IMR-90 (cell line): ENCODE data around the gene TEAD1. TPM values are rescaled to one million over a fixed set of nuclear protein-coding genes. Genes with fewer than 3 reads are reported as not detected.

ENCODE experiments used
- ATAC-seq: fragments of 200-7000 bp; cut with Tn5 transposase; 2 replicates; pipeline ENCODE4 v1.9.1; 2020; ENCODE audit warnings: low read depth, mild to moderate bottlenecking, moderate library complexity
- BruUV-seq: library from RNA; stranded (reverse); fragments of 400-500 nt; replicated peaks from 2 replicates; lab custom pipeline; 2021; lab: Mats Ljungman, UMichigan
- CTCF ChIA-PET: fragments of 300-600 bp; formaldehyde crosslinking; extraction: SDS; loops from one replicate; lab custom pipeline; 2021; ENCODE audit warnings: antibody characterized with exemption; lab: Yijun Ruan, JAX
- POLR2A ChIA-PET: fragments of 300-600 bp; sonication (Branson Sonifier 250); formaldehyde crosslinking; loops from one replicate; lab custom pipeline; 2022; ENCODE audit warnings: antibody characterized with exemption; ENCODE audit not compliant: unreplicated experiment; lab: Charles Lee
- DNase-seq: peaks from one replicate; pipeline ENCODE4 v3.0.0; 2013
- H2AFZ ChIP-seq: replicated peaks from 2 replicates; pipeline ENCODE3; 2013; ENCODE audit warnings: low read length, mild to moderate bottlenecking; ENCODE audit not compliant: poor library complexity
- H2AK5ac ChIP-seq: 2 replicates; pipeline ENCODE4 v1.6.1; 2013; ENCODE audit warnings: low read depth, low read length, inconsistent platforms
- H2AK9ac ChIP-seq: replicated peaks from 2 replicates; pipeline ENCODE3; 2013; ENCODE audit warnings: mild to moderate bottlenecking, low read depth, low read length, moderate library complexity; ENCODE audit not compliant: poor library complexity
- H2BK120ac ChIP-seq: 2 replicates; pipeline ENCODE4 v1.6.1; 2013; ENCODE audit warnings: low read depth, low read length, inconsistent platforms
- H2BK15ac ChIP-seq: 3 replicates; pipeline ENCODE4 v1.6.1; 2013; ENCODE audit warnings: low read depth, low read length, inconsistent platforms
- H2BK20ac ChIP-seq: 2 replicates; pipeline ENCODE4 v1.6.1; 2013; ENCODE audit warnings: low read depth, mild to moderate bottlenecking, inconsistent platforms, low read length, moderate library complexity
- H2BK5ac ChIP-seq: 2 replicates; pipeline ENCODE4 v1.6.1; 2013; ENCODE audit warnings: mild to moderate bottlenecking, low read depth, low read length, inconsistent platforms; ENCODE audit not compliant: poor library complexity, severe bottlenecking
- H3K14ac ChIP-seq: replicated peaks from 2 replicates; pipeline ENCODE4 v1.6.1; 2013; ENCODE audit warnings: low read depth, low read length, inconsistent platforms
- H3K18ac ChIP-seq: 2 replicates; pipeline ENCODE4 v1.6.1; 2013; ENCODE audit warnings: low read depth, low read length, control low read depth
- H3K23ac ChIP-seq: 2 replicates; pipeline ENCODE4 v1.6.1; 2013; ENCODE audit warnings: low read depth, low read length, inconsistent platforms
- H3K27ac ChIP-seq: 2 replicates; pipeline ENCODE4 v1.5.1; 2013; ENCODE audit warnings: mild to moderate bottlenecking, control low read depth, low read length; ENCODE audit not compliant: insufficient read depth
- H3K27me3 ChIP-seq: 2 replicates; pipeline ENCODE4 v1.6.1; 2013; ENCODE audit warnings: low read length; ENCODE audit not compliant: control insufficient read depth, insufficient read depth
- H3K36me3 ChIP-seq: 2 replicates; pipeline ENCODE4 v1.6.1; 2013; ENCODE audit warnings: low read length, mixed read lengths; ENCODE audit not compliant: control insufficient read depth, insufficient read depth
- H3K4ac ChIP-seq: 2 replicates; pipeline ENCODE4 v1.6.1; 2013; ENCODE audit warnings: low read depth, low read length, inconsistent platforms
- H3K4me1 ChIP-seq: 2 replicates; pipeline ENCODE4 v1.6.1; 2013; ENCODE audit warnings: low read length, mixed read lengths; ENCODE audit not compliant: control insufficient read depth, insufficient read depth
- H3K4me2 ChIP-seq: 2 replicates; pipeline ENCODE4 v1.6.1; 2013; ENCODE audit warnings: low read depth, mild to moderate bottlenecking, control low read depth, low read length, moderate library complexity
- H3K4me3 ChIP-seq: 2 replicates; pipeline ENCODE4 v1.5.1; 2013; ENCODE audit warnings: low read depth, mild to moderate bottlenecking, control low read depth, low read length, moderate library complexity; ENCODE audit not compliant: insufficient read depth
- H3K56ac ChIP-seq: 2 replicates; pipeline ENCODE4 v1.6.1; 2013; ENCODE audit warnings: low read length, inconsistent platforms; ENCODE audit not compliant: insufficient read depth; ENCODE audit errors: extremely low read depth
- H3K79me1 ChIP-seq, 2 experiments: 2 replicates each; pipeline ENCODE4 v1.6.1; 2013; ENCODE audit warnings: low read length in 2 of 2, inconsistent platforms in 1 of 2, low read depth in 1 of 2
- H3K9ac ChIP-seq: 2 replicates; pipeline ENCODE4 v1.6.1; 2013; ENCODE audit warnings: low read depth, low read length, control low read depth
- H3K9me1 ChIP-seq: 2 replicates; pipeline ENCODE4 v1.6.1; 2013; ENCODE audit warnings: low read length, inconsistent platforms; ENCODE audit not compliant: insufficient read depth
- H3K9me3 ChIP-seq: 2 replicates; pipeline ENCODE4 v1.6.1; 2013; ENCODE audit warnings: low read length; ENCODE audit not compliant: control insufficient read depth, insufficient read depth
- H4K20me1 ChIP-seq: 2 replicates; pipeline ENCODE4 v1.6.1; 2013; ENCODE audit warnings: low read length, inconsistent platforms; ENCODE audit not compliant: insufficient read depth
- H4K5ac ChIP-seq: 2 replicates; pipeline ENCODE4 v1.6.1; 2013; ENCODE audit warnings: mild to moderate bottlenecking, low read depth, low read length, control low read depth
- H4K8ac ChIP-seq, 2 experiments: 2 replicates each; pipeline ENCODE4 v1.6.1; 2013; ENCODE audit warnings: low read depth in 2 of 2, low read length in 2 of 2, control low read depth in 1 of 2, inconsistent platforms in 1 of 2
- H4K91ac ChIP-seq: 2 replicates; pipeline ENCODE4 v1.6.1; 2013; ENCODE audit warnings: low read depth, low read length, inconsistent platforms; ENCODE audit not compliant: insufficient read depth
- BHLHE40 ChIP-seq: fragments of 150-350 bp; IDR thresholded peaks from 2 replicates; pipeline ENCODE4 v1.6.1; 2016; ENCODE audit warnings: mild to moderate bottlenecking, low read depth, low read length
- CEBPB ChIP-seq: IDR thresholded peaks from 2 replicates; pipeline ENCODE4 v1.6.1; 2012; ENCODE audit warnings: low read depth, low read length, improper control_type of control experiment
- CTCF ChIP-seq: conservative IDR thresholded peaks from 2 replicates; pipeline ENCODE4 v1.5.1; 2012; ENCODE audit warnings: mild to moderate bottlenecking, low read depth, low read length, improper control_type of control experiment
- FOS ChIP-seq: fragments of 150-350 bp; IDR thresholded peaks from 2 replicates; pipeline ENCODE4 v1.6.1; 2016; ENCODE audit warnings: low read depth, low read length
- MAFK ChIP-seq: IDR thresholded peaks from 2 replicates; pipeline ENCODE4 v1.6.1; 2012; ENCODE audit warnings: low read depth, low read length, improper control_type of control experiment
- MXI1 ChIP-seq: IDR thresholded peaks from 2 replicates; pipeline ENCODE4 v1.6.1; 2012; ENCODE audit warnings: low read depth, mild to moderate bottlenecking, low read length, moderate library complexity, borderline replicate concordance
- POLR2A ChIP-seq: IDR thresholded peaks from 2 replicates; pipeline ENCODE4 v1.6.1; 2012; ENCODE audit warnings: mild to moderate bottlenecking, low read depth, low read length
- RAD21 ChIP-seq: IDR thresholded peaks from 2 replicates; pipeline ENCODE4 v1.6.1; 2012; ENCODE audit warnings: low read length, improper control_type of control experiment
- RCOR1 ChIP-seq: IDR thresholded peaks from 2 replicates; pipeline ENCODE4 v1.6.1; 2012; ENCODE audit warnings: mild to moderate bottlenecking, low read length, improper control_type of control experiment; ENCODE audit not compliant: insufficient replicate concordance
- USF2 ChIP-seq: fragments of 150-350 bp; IDR thresholded peaks from 2 replicates; pipeline ENCODE4 v1.6.1; 2017; ENCODE audit warnings: mild to moderate bottlenecking, antibody characterized with exemption, low read length, low read depth
- WGBS, 2 experiments: methylation state at CpG; one replicate each; pipeline versions ENCODE4 v1.1.5 to v1.1.7; 2013; ENCODE audit warnings: missing lambda C conversion rate in 2 of 2; ENCODE audit not compliant: insufficient read length in 1 of 2; ENCODE audit errors: extremely low coverage in 2 of 2; 5-methylcytosine and 5-hydroxymethylcytosine counted together
- dilution Hi-C: fragments of 300-500 bp; cut with HindIII; formaldehyde crosslinking; loops from one replicate; pipeline ENCODE4 v1.14.3; 2018; ENCODE audit warnings: low sequenced_read_pairs; ENCODE audit not compliant: unreplicated experiment
- in situ Hi-C: fragments of 300-500 bp; cut with MboI; formaldehyde crosslinking; loops from 3 replicates; pipeline ENCODE4 v1.14.3; 2019; ENCODE audit warnings: low sequenced_read_pairs, inconsistent platforms, mixed read lengths
- intact Hi-C: fragments of 100-400 bp; cut with micrococcal nuclease; formaldehyde crosslinking; loops from 2 replicates; pipeline ENCODE4 v1.10.0; 2022
- polyA plus RNA-seq, 3 experiments: library from polyadenylated mRNA; depleted of rRNA; stranded (reverse); fragments of >200 nt; gene quantifications; 2 replicates each; pipeline ENCODE4 v1.2.3, GENCODE V29; 2012; ENCODE audit warnings: low replicate concordance in 1 of 3
- total RNA-seq: library from RNA; depleted of rRNA; stranded (reverse); fragments of >200 nt; gene quantifications from 2 replicates; pipeline ENCODE4 v1.2.3, GENCODE V29; 2012

Gene TEAD1
- total and polyA plus RNA-seq, 2 of the 4 experiments (the other 2 are of a cell fraction) = 51.8 to 69.2 TPM

- POLR2A ChIA-PET = no interaction called here
- Histone ChIP-seq H2AK5ac (no peak overlapping the region), H3K27me3 (peaks cover 32% of the 10 kb centered on the region), H2BK15ac (no peak overlapping the region), H2BK5ac (no peak overlapping the region), H2BK20ac (no peak overlapping the region), H3K36me3 (no peaks in the 10 kb centered on the region), H3K18ac (no peak overlapping the region), H3K27ac (no peak overlapping the region), H2BK120ac (no peak overlapping the region), H3K4me2 (no peak overlapping the region), H3K14ac (no peak overlapping the region), H2AK9ac (no peak overlapping the region), H3K23ac (no peak overlapping the region), H4K5ac (no peak overlapping the region), H3K56ac (no peak overlapping the region), H3K4ac (no peak overlapping the region), H3K9me1 (no peaks in the 10 kb centered on the region), H3K79me1 (no peaks in the 10 kb centered on the region), H3K4me3 (no peak overlapping the region), H4K91ac (no peak overlapping the region), H3K4me1 (no peaks in the 10 kb centered on the region), H4K20me1 (no peaks in the 10 kb centered on the region), H3K9me3 (no peaks in the 10 kb centered on the region), H3K9ac (no peak overlapping the region), H4K8ac (no peak overlapping the region), H2AFZ (no peak overlapping the region)
- no peak for TF ChIP-seq CTCF
- TF ChIP-seq RAD21 = no peak
- TF ChIP-seq MXI1 = no peak
- no peak for TF ChIP-seq RCOR1
- no peak for TF ChIP-seq POLR2A
- TF ChIP-seq USF2 = no peak
- TF ChIP-seq CEBPB = no peak
- no peak for TF ChIP-seq MAFK
- no peak for TF ChIP-seq BHLHE40
- no peak for TF ChIP-seq FOS
- DNase-seq (no peak), ATAC-seq (no peak)
- no CpG with 5 or more reads among the region's 5 CpGs for WGBS, 2 experiments
- in situ Hi-C loops = no loop called here
- intact Hi-C loops = loop anchor here (5.0 kb wide), 3 partner anchors 314 to 676 kb away; partner anchors contain the start of gene BMAL1
- dilution Hi-C loops = loop anchor here (25.0 kb wide), 1 partner anchor 199 kb away; no protein-coding TSS in a partner anchor
- no TSS peak for BruUV-seq
- CTCF ChIA-PET = interaction anchor here (0.7 to 2.5 kb wide), 4 partner anchors 16 to 632 kb away, joined by 3 to 17 read pairs (median 6); no protein-coding TSS in a partner anchor
These were observed 288.8 kb downstream of the TEAD1 start for GRCh38 chr11:12963051-12963450.
